CD4-positive, alpha-beta T cell treated with Interleukin-10 for 1 hour (primary cell): ENCODE data around the gene FPR2.
"Not testable (repeated sequence)": the region's sequence is repeated elsewhere in the genome, so short reads cannot be mapped to it uniquely, and the experiment has no call there.

Experiments
- DNase-seq: peaks from one replicate; pipeline ENCODE4 v3.0.0-alpha.2; 2020

The FPR2 gene

DNA sequence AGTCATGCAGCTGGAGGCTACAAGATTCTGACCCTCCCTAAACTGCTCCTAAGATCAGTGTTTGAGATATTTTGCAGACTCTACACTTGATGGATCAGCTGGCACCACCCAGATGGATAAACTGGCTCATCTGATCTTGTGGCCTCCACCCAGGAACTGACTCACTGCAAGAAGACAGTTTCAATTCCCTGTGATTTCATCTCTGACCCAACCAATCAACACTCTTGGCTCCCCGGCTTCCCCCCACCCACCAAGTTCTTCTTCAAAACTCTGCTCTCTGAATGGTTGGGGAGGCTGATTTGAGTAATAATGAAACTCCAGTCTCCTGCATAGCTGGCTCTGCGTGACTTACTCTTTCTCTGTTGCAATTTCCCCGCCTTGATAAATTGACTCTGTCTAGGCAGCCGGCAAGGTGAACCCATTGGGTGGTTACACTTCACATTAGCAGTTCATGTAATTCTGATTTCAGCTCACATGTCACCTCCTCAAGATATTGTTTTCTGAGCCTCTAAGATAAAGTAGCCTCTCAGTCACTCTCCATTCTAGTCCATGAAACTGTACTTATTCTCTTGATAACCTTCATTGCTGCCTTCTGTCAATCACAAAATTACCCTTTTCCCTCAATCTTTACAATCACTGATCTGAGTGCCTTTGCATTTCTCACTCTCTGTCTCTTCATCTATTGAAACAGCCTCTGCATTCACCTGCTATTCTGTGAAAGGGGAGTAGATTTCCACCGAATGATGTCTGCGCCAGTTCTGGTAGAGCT is 24.1 kb downstream of the FPR2 start:
- DNase-seq = peak; percentile 37

DNA sequence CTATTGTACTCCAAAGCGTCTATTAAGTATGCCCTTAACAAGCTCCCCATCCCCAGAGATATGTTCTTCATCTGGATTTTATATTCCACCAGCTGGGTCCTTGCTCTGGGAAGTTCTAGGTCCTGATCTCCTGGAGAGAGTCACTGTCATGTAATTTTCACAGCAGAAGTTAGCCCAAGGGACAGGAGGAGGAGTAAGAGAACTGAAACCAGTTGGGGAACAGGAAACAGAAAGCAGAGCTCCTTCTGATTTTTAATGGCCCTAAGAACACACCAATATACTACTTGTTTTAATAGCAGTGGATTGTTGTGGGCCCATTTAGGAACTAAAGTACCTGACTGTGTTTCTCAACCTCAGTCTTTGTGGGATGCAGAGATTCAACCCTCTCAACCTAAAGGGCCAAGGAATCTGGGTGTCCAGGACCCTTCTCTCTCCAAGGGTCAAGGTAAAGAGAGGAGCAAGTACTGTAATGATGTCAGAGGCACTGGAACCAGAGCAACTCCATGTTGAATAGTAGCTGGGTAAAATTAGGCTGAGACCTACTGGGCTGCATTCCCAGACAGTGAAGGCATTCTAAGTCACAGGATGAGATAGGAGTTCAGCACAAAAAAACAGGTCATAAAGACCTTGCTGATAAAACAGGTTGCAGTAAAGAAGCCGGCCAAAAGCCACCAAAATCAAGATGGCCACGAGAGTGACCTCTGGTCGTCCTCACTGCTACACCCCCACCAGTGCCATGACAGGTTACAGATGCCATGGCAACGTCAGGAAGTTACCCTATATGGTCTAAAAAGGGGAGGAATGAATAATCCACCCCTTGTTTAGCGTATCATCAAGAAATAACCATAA is 25.9 kb downstream of the FPR2 start:
- DNase-seq = no peak

DNA sequence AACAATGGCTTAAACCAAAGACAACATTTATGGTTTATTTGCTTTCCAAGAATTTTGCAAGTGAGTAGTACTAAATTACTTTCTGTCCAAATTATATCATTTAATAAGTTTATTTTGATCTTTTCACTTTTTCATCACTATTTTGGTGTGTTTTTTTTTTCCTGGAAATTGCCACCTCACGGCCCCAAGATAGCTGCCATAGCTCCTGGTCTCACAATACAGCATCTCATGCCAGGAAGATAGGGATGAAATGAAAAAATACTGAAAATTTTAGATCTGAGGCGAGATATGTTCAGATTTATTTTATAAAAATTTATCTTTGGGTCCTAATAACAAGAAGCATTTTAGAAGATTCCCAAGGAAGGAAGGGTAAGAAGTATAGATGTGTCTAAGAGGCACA is 27.0 kb downstream of the FPR2 start:
- no peak for DNase-seq

DNA sequence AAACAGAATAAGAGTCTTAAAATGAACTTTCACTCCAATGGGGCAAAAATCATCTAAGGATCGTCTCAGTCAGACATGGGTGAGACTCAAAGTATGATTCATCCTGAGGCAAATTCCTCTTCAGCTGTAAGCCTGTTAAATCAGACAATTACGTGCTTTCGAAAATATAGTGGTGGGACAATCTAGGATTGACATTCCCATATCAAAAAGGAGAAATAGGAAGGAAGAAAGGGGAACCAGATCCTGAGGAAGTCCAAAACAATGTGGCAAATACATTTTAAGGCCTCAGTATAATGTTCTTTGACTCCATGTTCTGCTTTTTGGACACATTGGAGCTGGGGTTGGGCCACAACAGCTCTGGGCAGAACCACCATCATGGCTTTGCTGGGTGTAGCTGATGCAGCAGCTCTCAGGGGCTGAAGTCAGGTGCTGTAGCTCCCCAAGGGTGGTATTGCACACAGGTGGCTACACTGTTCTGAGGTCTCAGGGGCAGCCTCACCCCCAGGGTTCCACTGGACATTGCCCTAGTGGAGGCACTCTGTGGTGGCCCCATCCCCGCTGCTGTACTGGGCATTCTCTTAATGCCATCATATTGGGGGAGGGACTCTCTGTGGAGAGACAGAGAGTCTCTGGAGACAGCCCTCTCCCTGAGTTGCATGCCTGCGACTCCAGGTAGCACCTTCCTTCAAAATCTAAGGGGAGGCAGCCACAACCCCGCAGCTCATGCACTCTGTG is 28.2 kb downstream of the FPR2 start:
- no peak for DNase-seq

DNA sequence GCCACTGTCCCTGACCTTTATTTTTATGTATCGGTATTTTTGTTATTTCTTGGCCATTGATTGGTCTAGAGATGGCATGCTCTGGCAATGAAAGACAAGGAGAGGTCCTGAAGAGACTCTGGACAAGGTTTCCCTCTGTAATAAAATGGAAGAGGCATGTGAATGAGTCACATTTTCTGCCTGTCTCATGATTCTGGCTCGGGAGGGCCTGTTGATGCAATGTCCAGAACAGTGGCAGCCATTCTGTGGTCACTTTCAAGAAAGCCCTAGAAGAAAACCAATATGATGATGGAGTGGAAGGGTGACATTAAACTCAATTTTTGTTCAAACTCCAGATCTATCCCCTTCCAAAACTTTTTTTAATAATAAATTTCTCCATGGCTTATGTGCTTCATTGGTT is 32.0 kb downstream of the FPR2 start:
- DNase-seq = no peak

DNA sequence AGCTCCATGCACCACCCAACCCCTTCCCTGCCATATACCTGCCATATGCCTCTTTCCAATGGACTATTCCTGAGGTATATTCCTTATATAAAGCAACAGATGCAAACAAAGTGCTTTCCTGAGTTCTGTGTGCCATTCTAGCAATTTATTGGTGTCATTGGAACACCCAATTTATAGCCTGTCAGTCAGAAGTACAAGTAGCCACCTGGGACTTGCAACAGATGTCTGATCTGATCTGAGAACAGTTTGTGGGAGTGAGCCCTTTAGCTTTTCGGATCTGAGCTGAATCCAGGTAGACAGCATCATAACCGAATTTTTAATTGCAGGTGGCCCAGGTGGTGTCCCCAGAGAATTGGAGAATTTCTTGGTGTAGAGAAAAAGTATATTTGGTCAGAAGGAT is 33.0 kb downstream of the FPR2 start:
- DNase-seq = no peak

DNA sequence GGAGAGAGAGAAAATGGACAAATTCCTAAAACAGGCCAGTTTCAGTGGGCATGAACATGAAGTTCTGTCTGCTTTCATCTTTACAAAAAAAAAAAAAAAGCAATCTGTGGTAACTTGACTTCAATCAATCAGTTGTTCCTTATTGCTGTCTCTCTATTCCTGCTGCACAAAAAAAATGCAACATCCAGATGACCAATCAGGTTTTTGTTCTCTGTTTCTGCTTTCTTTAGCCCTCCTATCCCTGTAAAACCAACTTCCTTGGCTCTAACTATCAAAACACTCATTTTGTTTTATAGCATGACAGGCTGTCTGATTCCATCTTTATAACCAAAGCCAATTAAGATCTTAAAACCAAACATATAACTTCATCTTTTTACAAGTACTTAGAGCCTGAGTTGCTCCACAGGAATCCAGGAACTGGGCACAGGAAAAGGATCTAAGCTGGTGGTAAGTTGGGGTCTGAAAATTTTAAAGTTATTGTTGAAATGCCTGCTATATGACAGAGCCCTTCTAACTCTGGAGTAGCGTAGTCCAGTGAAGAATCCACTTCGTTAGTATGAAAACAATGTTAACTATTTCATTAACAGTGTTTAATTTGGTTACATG is 34.0 kb downstream of the FPR2 start, which contains the start of gene FPR3:
FPR3 (plus strand) TSS at position 273 of the 606 bp plus-strand sequence. CDS start 28,592 bp downstream, outside the sequence.
- no peak for DNase-seq

DNA sequence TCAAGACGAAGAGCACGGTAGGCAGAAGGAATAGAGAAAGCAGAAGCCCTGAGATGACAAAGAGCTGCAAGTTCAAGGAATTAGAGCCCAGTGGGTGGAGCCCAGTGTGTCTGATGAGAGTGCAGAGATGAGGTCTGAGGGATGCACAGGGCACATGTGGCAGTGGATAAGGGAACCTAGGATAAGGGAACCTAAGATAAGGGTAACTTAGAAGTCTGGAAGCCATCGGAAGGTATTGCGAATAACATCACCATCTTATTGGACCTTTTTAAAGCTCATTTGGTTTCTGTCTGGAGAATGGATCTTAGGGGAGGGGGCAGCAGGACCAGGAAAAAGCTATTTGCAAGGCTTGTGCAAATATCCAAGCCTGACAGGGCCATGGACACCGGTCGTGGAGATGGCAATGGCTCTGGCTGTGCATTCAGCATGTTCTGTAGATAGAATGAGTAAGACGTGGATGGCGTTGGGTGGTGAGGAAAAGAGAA is 35.3 kb downstream of the FPR2 start:
- DNase-seq = no peak

DNA sequence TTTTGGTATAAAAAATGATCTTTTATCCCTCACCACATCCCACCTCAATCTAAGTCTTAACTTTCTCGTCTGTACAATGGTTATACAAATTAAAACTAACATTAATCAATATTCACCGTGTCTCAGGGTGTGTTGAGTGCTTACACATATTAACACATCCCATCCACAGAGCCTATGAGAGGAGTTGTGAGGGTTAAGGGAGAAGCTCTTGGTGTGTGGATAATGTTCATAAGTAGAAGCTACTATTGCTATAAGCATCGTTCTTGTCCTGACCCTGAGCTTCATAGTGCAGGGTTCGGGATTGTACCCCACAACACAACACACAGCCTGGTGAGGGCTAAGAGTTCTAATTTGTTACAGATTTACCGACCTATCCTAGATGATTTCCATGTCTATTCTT is 36.5 kb downstream of the FPR2 start:
- DNase-seq = no peak

DNA sequence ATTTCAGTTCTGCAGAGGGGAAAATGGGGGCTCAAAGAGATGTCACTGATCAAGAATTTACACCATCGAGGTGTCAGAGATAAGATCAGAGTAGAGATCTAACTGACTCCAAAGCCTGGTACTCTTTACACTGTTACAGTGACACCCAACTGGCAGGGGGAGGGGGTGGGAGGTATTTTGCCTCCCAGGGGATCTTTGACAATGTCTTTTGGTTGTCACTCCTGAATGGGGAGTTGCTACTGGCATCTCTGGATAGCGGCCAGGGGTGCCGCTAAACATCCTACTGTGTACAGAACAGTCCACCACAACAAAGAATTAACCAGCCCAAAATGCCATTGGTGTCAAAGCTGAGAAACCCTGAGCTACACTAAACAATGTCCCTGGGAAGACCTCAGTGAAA is 37.1 kb downstream of the FPR2 start:
- DNase-seq = no peak

DNA sequence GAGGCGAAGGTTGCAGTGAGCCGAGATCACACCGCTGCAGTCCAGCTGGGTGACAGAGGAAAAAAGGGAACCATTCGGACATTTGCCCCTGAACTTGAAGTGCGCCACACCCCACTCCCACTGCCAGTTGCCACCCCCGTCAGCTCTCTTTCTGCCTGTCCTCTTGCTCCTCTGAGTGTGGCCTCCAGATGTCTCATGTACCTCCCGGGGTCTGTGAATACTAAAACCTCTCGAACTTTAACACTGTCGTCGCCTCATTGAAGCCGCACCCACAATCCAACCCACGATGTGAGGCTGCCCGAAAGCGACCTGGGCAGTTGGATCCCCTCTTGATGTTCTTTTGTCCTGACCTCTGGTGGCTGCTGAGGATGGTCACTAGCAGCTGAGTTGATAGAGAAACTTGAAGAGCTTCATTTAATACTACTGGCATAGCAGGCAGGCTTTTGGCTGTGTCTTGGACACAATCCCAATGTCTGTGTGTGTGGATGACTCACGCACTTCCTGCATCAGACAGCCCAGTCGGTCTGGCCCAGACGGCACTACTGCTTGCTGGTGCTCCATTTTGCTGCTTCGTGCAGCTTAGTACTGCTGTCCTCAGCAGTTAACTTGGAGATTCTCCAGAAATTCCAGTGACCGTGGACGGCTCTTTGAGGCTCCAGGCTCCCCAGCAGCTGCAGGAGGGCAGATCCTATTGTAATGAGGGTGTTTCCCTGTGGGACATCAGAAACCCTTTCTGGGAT is 38.2 kb downstream of the FPR2 start:
- DNase-seq = no peak

DNA sequence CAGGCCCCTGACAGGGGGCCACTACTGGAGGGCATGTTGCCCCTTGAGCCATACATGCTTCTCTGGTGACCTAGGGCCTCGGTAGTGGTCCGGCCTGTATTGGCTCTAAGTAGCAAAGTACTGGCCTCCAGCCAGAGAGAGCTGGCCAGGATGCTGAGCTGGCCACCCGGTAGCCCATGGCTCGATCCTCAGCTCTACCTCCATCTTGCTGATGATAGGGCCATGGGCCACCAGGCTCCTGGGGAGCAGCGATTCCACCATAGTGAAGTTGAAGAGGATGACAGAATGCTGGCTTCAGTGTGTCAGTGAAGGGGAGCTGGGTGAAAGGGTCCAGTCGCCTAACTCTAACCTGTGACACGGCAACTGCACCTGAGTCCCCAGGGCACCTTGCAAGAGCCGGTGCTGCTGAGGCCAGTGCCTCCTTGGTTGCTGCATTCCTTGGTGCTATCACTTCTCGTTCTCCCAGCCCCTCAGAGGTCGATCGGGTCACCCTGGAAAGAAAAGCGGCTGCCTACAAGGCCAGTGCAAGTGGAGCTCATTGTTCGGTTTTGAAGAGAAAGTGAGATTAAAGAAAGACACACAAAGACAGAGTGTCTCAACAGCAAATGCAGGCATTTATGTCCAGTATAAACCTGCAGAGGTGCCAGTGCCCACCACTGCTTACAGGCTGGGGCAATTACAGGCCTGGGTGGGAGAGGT is 38.9 kb downstream of the FPR2 start:
- no peak for DNase-seq

DNA sequence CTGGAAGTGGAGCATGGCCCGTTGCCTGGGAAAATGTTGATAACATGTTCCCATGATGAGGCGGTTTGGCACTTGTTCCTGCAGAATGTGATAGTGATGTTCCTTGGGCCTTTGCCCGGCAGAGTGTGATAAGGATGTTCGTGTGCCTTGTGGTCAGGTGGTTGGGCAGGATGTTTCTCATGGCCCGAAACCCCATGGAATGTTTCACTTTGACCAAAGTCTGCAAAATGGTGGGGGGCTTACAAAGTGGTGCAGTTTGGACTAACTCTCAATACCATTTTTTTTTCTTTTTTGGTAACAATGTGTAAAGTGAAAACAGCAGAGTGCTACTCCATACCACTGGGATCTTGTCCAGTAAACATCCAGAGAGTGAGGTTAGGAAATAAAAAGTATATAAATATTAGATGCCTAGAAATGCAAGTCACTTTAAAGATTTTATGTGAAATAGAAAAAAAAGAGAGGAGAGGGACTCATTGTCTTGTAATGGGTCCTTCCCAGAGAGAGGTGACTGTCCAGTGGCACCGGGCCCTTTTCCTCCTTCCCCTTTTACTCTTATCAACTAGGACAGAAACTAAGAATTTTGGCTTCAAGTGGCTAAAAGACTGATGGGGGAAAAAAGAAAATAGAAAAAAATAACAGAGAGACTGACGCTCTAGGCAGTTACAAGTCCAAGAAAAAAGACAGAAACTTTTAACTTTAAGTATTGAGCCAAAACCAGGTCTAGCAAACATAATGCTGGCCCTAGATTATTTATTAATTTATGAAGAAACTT is 39.7 kb downstream of the FPR2 start:
- DNase-seq = no peak

DNA sequence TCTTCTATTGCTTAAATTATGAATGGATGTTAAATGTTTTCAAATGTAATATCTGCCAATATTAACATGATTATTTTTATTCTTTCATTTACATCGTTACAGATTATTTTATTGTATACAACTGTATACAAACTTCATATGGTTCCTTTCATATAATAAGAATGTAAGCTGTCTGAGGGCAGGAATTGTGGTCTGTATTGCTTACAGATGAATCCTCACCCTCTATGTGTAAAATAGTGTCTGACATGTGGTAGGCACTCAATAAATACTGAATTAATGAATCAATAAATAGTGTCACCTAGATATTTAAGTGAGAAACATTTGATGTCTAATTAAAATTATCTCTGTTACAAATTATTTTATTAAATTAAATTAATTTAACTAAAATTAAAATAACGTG is 41.8 kb downstream of the FPR2 start:
- no peak for DNase-seq

DNA sequence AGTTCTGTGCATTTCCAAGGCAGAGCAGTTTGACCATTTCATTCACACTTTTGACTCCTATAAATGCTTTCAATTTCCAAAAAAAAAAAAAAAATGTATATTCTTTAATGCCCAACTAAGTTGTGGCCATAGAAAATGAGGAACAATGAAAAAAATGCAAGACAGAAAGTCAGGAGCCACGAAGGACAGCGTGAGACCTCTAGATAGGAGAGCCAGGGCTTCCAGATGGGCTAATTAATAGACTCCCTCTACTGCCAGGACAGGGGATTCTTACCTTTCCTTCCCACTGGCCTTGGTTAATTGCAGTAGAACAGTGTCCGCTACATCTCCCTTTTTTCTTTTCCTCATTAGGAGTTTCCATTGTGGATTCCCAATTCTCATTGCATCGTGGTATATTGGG is 42.5 kb downstream of the FPR2 start:
- no peak for DNase-seq

DNA sequence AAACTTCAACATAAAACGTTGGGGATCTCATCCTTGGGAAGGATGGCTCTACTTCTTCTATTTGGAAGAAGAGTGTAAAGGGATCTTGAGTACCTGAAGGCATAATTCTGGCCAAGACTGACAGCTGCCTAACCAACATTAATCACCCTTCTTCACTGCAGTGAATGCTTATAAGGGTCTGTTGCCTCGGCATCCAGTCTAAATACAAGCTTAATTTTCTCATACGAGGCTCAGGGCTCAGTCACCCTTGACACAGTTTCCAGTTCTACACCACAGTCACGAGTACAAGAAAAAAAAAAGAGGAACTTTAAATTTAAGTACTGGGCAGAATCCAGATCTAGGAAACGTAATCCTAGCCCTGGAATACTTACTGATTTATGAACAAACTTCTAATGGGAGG is 43.0 kb downstream of the FPR2 start:
- no peak for DNase-seq

DNA sequence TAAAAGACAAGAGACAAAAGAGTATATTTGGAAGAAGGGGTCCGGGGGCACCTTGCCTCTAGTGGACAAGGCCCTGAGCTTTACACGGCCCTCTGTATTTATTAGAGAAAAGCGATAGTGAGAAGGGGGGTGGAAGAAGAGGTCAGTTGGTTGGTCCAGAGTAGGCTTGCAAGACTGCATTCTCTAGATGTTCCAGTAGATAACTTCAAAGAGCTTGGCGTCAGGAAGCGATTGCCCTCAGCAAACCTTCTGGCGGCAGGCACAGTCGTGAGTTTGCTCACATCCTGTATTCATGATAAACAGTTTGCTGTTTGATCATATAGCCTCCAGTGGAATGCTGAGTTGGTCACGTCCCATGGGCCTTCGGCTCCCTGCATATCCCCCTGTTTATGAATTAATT is 43.8 kb downstream of the FPR2 start:
- not testable (repeated sequence) for DNase-seq

DNA sequence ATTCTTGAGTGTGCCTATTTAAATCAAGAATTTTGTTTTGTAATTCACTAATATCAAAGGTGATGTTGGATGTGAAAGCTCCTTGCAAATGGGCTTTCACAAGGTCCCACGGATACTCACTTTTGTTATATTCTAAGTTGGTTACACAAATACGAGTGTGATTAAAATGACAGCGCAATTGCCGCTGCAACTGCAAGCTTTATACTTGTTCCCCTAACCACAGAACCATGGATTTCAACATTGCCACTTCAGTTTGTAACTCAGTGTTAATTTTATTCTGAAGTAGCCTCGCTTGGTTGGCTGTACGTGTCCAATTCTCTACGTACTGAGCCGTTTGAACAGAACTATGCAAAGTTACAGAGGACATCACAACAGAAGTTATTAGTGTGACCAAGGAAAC is 44.4 kb downstream of the FPR2 start:
- not testable (repeated sequence) for DNase-seq

DNA sequence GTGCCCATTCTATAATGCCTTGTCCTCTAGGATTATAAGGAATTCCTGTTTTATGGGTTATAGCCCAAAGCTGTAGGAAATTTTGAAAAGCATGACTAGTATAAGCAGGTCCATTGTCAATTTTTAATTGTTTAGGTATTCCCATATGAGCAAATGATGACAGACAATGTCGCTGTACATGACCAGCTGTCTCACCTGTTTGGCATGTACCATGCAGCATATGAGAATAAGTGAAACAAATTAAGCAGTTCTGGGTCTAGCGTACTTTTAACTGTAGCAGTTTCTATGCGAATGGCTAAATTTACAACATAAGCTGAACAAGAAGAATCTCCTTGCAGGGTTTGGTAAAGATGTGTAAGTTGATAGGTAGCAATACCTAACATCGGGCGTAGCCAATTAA is 45.6 kb downstream of the FPR2 start:
- DNase-seq = not testable (repeated sequence)

DNA sequence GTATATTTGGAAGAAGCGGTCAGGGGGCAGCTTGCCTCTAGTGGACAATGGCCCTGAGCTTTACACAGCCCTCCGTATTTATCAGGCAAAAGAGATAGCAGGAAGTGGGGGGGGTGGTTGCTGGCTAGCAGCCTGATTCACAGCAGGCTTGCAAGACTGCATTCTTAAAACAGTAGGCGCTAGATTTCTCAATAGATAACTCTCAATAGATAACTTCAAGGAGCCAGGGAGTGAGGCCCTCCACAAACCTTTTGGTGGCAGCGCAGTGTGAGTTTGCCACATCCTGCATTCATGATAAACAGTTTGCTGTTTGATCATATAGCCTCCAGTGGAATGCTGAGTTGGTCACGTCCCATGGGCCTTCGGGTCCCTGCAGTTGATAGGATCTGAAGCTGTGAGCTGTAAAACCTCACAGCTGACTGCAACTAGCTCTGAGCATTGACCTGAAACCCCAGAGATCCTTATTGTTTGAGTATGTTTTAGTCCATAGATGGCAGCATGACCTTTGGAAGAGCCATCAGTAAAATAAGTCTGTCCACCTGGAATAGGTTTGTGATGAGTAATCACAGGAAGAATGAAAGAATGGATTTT is 46.2 kb downstream of the FPR2 start:
- DNase-seq = no peak
